ENCODE data around the gene NPHP1. TPM values are rescaled to one million over a fixed set of nuclear protein-coding genes. Genes with fewer than 3 reads are reported as not detected.
A peak's percentile ranks its signal among the peaks of the same experiment; 100 is the strongest.
"Not testable (repeated sequence)": the region's sequence is repeated elsewhere in the genome, so short reads cannot be mapped to it uniquely, and the experiment has no call there.

Gene NPHP1
- total RNA-seq, 2 donors from 2014 or later = 3.1 to 4.0 TPM

- Histone ChIP-seq H3K27ac (peak overlapping the region; percentile 34 to 40), H3K36me3 (no peaks in the 10 kb centered on the region), H3K27me3 (peaks cover 0 to 6% of the 10 kb centered on the region in 2 donors), H3K9me3 (no peaks in the 10 kb centered on the region), H3K4me1 (peaks cover 0 to 19% of the 10 kb centered on the region in 2 donors), H3K4me3 (peak overlapping the region; percentile 36 to 51)
- TF ChIP-seq CTCF (IDR thresholded peaks at IDR 0.05) = peak; percentile 23 to 63
- DNase-seq (ENCODE audit: low spot score) = peak; percentile 79
These were observed 88.6 kb downstream of the NPHP1 start for GRCh38 chr2:110116033-110116710.

- H3K9me3 ChIP-seq = no peaks in the 10 kb centered on the region
- peak within 1 kb of the TSS; percentile 36 to 51 for H3K4me3 ChIP-seq
- no peak for TF ChIP-seq CTCF (IDR thresholded peaks at IDR 0.05)
- no peak for DNase-seq (ENCODE audit: low spot score)
- peaks cover 0 to 6% of the 10 kb centered on the region in 2 donors for H3K27me3 ChIP-seq
- H3K27ac ChIP-seq = peak within 1 kb of the TSS; percentile 34 to 40
- H3K36me3 ChIP-seq = no peaks in the 10 kb centered on the region
- peaks cover 0 to 19% of the 10 kb centered on the region in 2 donors for H3K4me1 ChIP-seq
These were observed 89.4 kb downstream of the NPHP1 start, which contains the start of gene MALL for GRCh38 chr2:110115291-110116032. Gene MALL (minus strand): TSS chr2:110115822. CDS start chr2:110115792, 30 bp downstream.

- no peak for DNase-seq (ENCODE audit: low spot score)
- no peak for TF ChIP-seq CTCF (IDR thresholded peaks at IDR 0.05)
- Histone ChIP-seq H3K27me3 (peaks cover 0 to 6% of the 10 kb centered on the region in 2 donors), H3K9me3 (no peaks in the 10 kb centered on the region), H3K36me3 (no peaks in the 10 kb centered on the region), H3K4me1 (peaks cover 0 to 19% of the 10 kb centered on the region in 2 donors), H3K4me3 (peak overlapping the region; percentile 36 to 51), H3K27ac (peak overlapping the region; percentile 34 to 40)
These were observed 90.0 kb downstream of the NPHP1 start for GRCh38 chr2:110114831-110115255.

GRCh38 chr2:110113961-110114591 lies 90.7 kb downstream of the NPHP1 start:
- Histone ChIP-seq H3K4me1 (peaks cover 0 to 19% of the 10 kb centered on the region in 2 donors), H3K9me3 (no peaks in the 10 kb centered on the region), H3K4me3 (peak overlapping the region; percentile 36 to 51), H3K36me3 (no peaks in the 10 kb centered on the region), H3K27ac (peak overlapping the region; percentile 28 to 40), H3K27me3 (peaks cover 0 to 6% of the 10 kb centered on the region in 2 donors)
- DNase-seq (ENCODE audit: low spot score) = no peak
- peak in 1 of 2 donors; percentile 40 for TF ChIP-seq CTCF (IDR thresholded peaks at IDR 0.05)

- not testable (repeated sequence) for H3K36me3 ChIP-seq; DNase-seq (ENCODE audit: low spot score); H3K27ac ChIP-seq; H3K4me1 ChIP-seq; H3K4me3 ChIP-seq; H3K9me3 ChIP-seq; H3K27me3 ChIP-seq
These were observed 96.5 kb downstream of the NPHP1 start for GRCh38 chr2:110108291-110108690.

Measured in right atrium auricular region (tissue), 2 donors.